ENCODE results near the gene APBB3. TPM values are rescaled to one million over a fixed set of nuclear protein-coding genes. Genes with fewer than 3 reads are reported as not detected.

APBB3 gene
- total RNA-seq, 1 donor = 16.1 TPM

DNA sequence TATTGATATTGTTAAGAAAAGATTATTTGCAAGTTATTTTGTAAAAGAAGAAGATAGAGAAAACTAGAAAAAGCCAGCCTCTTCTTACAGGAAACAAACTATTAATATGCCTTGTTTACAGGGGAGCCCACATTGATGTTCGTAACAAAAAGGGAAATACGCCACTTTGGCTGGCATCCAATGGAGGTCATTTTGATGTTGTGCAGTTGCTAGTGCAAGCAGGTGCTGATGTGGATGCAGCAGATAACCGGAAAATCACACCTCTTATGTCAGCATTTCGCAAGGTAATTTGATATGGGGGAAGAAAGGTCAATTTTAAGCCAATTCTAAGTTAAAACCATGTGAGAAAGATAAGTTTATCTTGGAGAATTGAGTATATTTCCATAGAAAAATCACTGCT lies 54.5 kb downstream of the APBB3 start:
- no peak for DNase-seq (ENCODE audit: low read depth)
- no peak overlapping the region for H3K4me3 ChIP-seq (ENCODE audit: low read depth, low read length)
- TF ChIP-seq, protein P1, sequence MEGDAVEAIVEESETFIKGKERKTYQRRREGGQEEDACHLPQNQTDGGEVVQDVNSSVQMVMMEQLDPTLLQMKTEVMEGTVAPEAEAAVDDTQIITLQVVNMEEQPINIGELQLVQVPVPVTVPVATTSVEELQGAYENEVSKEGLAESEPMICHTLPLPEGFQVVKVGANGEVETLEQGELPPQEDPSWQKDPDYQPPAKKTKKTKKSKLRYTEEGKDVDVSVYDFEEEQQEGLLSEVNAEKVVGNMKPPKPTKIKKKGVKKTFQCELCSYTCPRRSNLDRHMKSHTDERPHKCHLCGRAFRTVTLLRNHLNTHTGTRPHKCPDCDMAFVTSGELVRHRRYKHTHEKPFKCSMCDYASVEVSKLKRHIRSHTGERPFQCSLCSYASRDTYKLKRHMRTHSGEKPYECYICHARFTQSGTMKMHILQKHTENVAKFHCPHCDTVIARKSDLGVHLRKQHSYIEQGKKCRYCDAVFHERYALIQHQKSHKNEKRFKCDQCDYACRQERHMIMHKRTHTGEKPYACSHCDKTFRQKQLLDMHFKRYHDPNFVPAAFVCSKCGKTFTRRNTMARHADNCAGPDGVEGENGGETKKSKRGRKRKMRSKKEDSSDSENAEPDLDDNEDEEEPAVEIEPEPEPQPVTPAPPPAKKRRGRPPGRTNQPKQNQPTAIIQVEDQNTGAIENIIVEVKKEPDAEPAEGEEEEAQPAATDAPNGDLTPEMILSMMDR (IDR thresholded peaks at IDR 0.05; ENCODE audit: insufficient read depth, low read length) = no peak

Small RNA genes within 50 kb of the gene (small RNA-seq; reads per million reads assigned to genes)
- gene RF00279 (not detected), gene RF00443 (not detected)

Other genes with a start within 250 kb of the APBB3 start
- 0.41 and 0.90 TPM in 2 replicates for gene HBEGF, start 218.0 kb downstream of the APBB3 start, total RNA-seq (ENCODE audit: low replicate concordance)
- gene SLC4A9, start 204.4 kb downstream of the APBB3 start, total RNA-seq (ENCODE audit: low replicate concordance) = not detected in 2 replicates
- 71.1 and 145 TPM in 2 replicates for gene ANKHD1, start 162.8 kb downstream of the APBB3 start, total RNA-seq (ENCODE audit: low replicate concordance)
- 0.74 and 4.7 TPM in 2 replicates for gene EIF4EBP3, start 16.9 kb downstream of the APBB3 start, total RNA-seq (ENCODE audit: low replicate concordance)
- gene SRA1, start 7.1 kb downstream of the APBB3 start, total RNA-seq (ENCODE audit: low replicate concordance) = 29.3 and 29.6 TPM in 2 replicates
- gene SLC35A4, start 230 bp upstream of the APBB3 start, total RNA-seq (ENCODE audit: low replicate concordance) = 17.0 and 28.0 TPM in 2 replicates
- 0.36 and 4.4 TPM in 2 replicates for gene CD14, start 68.6 kb upstream of the APBB3 start, total RNA-seq (ENCODE audit: low replicate concordance)
- gene TMCO6, start 74.9 kb upstream of the APBB3 start, total RNA-seq (ENCODE audit: low replicate concordance) = 21.1 and 295 TPM in 2 replicates
- 32.9 and 40.6 TPM in 2 replicates for gene NDUFA2, start 83.0 kb upstream of the APBB3 start, total RNA-seq (ENCODE audit: low replicate concordance)
- 84.2 and 183 TPM in 2 replicates for gene IK, start 83.2 kb upstream of the APBB3 start, total RNA-seq (ENCODE audit: low replicate concordance)
- gene WDR55, start 100.3 kb upstream of the APBB3 start, total RNA-seq (ENCODE audit: low replicate concordance) = 12.8 and 21.9 TPM in 2 replicates
- 0.18 TPM in 1 of 2 replicates, not detected in the other for gene DND1, start 109.0 kb upstream of the APBB3 start, total RNA-seq (ENCODE audit: low replicate concordance)
- gene HARS1, start 126.8 kb upstream of the APBB3 start, total RNA-seq (ENCODE audit: low replicate concordance) = 52.2 and 62.9 TPM in 2 replicates
- gene HARS2, start 126.9 kb upstream of the APBB3 start, total RNA-seq (ENCODE audit: low replicate concordance) = 22.7 and 39.0 TPM in 2 replicates
- 37.2 and 118 TPM in 2 replicates for gene ZMAT2, start 135.8 kb upstream of the APBB3 start, total RNA-seq (ENCODE audit: low replicate concordance)
- gene PCDHA1, start 221.5 kb upstream of the APBB3 start, total RNA-seq (ENCODE audit: low replicate concordance) = 0.09 TPM in 1 of 2 replicates, not detected in the other
- 0.09 and 0.16 TPM in 2 replicates for gene PCDHA2, start 230.3 kb upstream of the APBB3 start, total RNA-seq (ENCODE audit: low replicate concordance)
- gene PCDHA3, start 236.5 kb upstream of the APBB3 start, total RNA-seq (ENCODE audit: low replicate concordance) = 0.27 and 0.49 TPM in 2 replicates
- 0.09 and 1.1 TPM in 2 replicates for gene PCDHA4, start 242.5 kb upstream of the APBB3 start, total RNA-seq (ENCODE audit: low replicate concordance)